H1 (cell line): Measurements from ENCODE around the gene TIMM29. TPM values are rescaled to one million over a fixed set of nuclear protein-coding genes. Genes with fewer than 3 reads are reported as not detected.

Experiments
- CTCF ChIA-PET: fragments of 300-600 bp; sonication (Branson Sonifier 250); formaldehyde crosslinking; loops from one replicate; lab custom pipeline; 2021; ENCODE audit not compliant: partially characterized antibody; lab: Charles Lee
- POLR2A ChIA-PET: fragments of 300-600 bp; sonication (Branson Sonifier 250); formaldehyde crosslinking; loops from one replicate; lab custom pipeline; 2021; ENCODE audit warnings: inconsistent platforms; ENCODE audit not compliant: partially characterized antibody; lab: Charles Lee
- DNase-seq, 2 experiments: peaks; one replicate each; pipeline versions ENCODE4 v3.0.0 to v3.0.0-alpha.2; 2010 to 2022; ENCODE audit warnings: low spot score in 2 of 2, low read depth in 1 of 2, mixed read lengths in 1 of 2
- FAIRE-seq: peaks from 2 replicates; lab custom pipeline; 2011; peaks lifted over from hg19 to GRCh38; lab: Jason Lieb, UNC
- H2AFZ ChIP-seq: 2 replicates; pipeline ENCODE4 v1.8.1; 2012; ENCODE audit warnings: low read length, inconsistent platforms
- H2AK5ac ChIP-seq: 2 replicates; pipeline ENCODE4 v1.6.1; 2013; ENCODE audit warnings: low read depth, low read length
- H2BK120ac ChIP-seq: replicated peaks from 2 replicates; pipeline ENCODE3; 2013; ENCODE audit warnings: low read depth, low read length, inconsistent platforms
- H2BK12ac ChIP-seq: 2 replicates; pipeline ENCODE4 v1.6.1; 2013; ENCODE audit warnings: low read depth, low read length
- H2BK15ac ChIP-seq: 2 replicates; pipeline ENCODE4 v1.6.1; 2013; ENCODE audit warnings: low read length
- H2BK20ac ChIP-seq: 2 replicates; pipeline ENCODE4 v1.6.1; 2013; ENCODE audit warnings: low read length
- H2BK5ac ChIP-seq: 2 replicates; pipeline ENCODE4 v1.6.1; 2013; ENCODE audit warnings: low read depth, low read length
- H3K14ac ChIP-seq: 2 replicates; pipeline ENCODE4 v1.6.1; 2013; ENCODE audit warnings: inconsistent platforms; ENCODE audit not compliant: insufficient read length
- H3K18ac ChIP-seq: 2 replicates; pipeline ENCODE4 v1.6.1; 2013; ENCODE audit warnings: low read length; ENCODE audit errors: extremely low read depth
- H3K23ac ChIP-seq: 2 replicates; pipeline ENCODE4 v1.6.1; 2013; ENCODE audit warnings: inconsistent platforms; ENCODE audit not compliant: insufficient read length
- H3K23me2 ChIP-seq: 2 replicates; pipeline ENCODE4 v1.6.1; 2013; ENCODE audit warnings: low read depth, low read length
- H3K27ac ChIP-seq: 2 replicates; pipeline ENCODE4 v1.6.1; 2011; ENCODE audit warnings: low read depth, low read length, inconsistent platforms
- H3K27me3 ChIP-seq, 4 experiments: replicated peaks in 1 of 4; 1 replicate in 1 of 4; 2 replicates in 3 of 4; pipeline versions ENCODE4 v1.6.1 to v1.8.1; 2011 to 2013; ENCODE audit warnings: low read length in 3 of 4, mild to moderate bottlenecking in 3 of 4, inconsistent platforms in 2 of 4, mixed read lengths in 2 of 4, moderate library complexity in 1 of 4; ENCODE audit not compliant: control insufficient read depth in 3 of 4, insufficient read depth in 3 of 4; ENCODE audit errors: extremely low read depth in 1 of 4
- H3K36me3 ChIP-seq, 4 experiments: 2 replicates each; pipeline versions ENCODE4 v1.6.1 to v1.8.1; 2011 to 2013; ENCODE audit warnings: mild to moderate bottlenecking in 4 of 4, low read length in 3 of 4, moderate library complexity in 2 of 4, control low read depth in 1 of 4, inconsistent platforms in 1 of 4; ENCODE audit not compliant: insufficient read depth in 4 of 4, control insufficient read depth in 2 of 4
- H3K4ac ChIP-seq: replicated peaks from 2 replicates; pipeline ENCODE3; 2013; ENCODE audit warnings: low read length, low read depth, mixed read lengths, inconsistent platforms; ENCODE audit not compliant: insufficient read length
- H3K4me1 ChIP-seq, 4 experiments: replicated peaks in 1 of 4; 1 replicate in 1 of 4; 2 replicates in 3 of 4; pipeline versions ENCODE4 v1.6.1 to v1.8.1; 2011 to 2013; ENCODE audit warnings: low read length in 3 of 4, inconsistent platforms in 2 of 4, mixed read lengths in 1 of 4; ENCODE audit not compliant: insufficient read depth in 4 of 4, control insufficient read depth in 3 of 4
- H3K4me2 ChIP-seq, 2 experiments: 2 replicates each; pipeline versions ENCODE4 v1.6.1 to v1.8.1; 2011 to 2013; ENCODE audit warnings: low read depth in 2 of 2, low read length in 2 of 2, control low read depth in 1 of 2, inconsistent platforms in 1 of 2, mild to moderate bottlenecking in 1 of 2; ENCODE audit not compliant: insufficient read depth in 1 of 2
- H3K4me3 ChIP-seq, 4 experiments: fragments of 200-600, 300-600 bp in 1 of 4; sonication (generic), shearing (Covaris generic), sonication (Bioruptor Twin) in 1 of 4; 2 replicates each; pipeline versions ENCODE4 v1.5.1 to v1.8.1; 2011 to 2016; ENCODE audit warnings: low read length in 4 of 4, low read depth in 3 of 4, control low read depth in 2 of 4, inconsistent platforms in 2 of 4, mild to moderate bottlenecking in 2 of 4, mixed read lengths in 1 of 4, moderate library complexity in 1 of 4; ENCODE audit not compliant: insufficient read depth in 2 of 4; ENCODE audit errors: extremely low read depth in 1 of 4
- H3K56ac ChIP-seq: replicated peaks from 2 replicates; pipeline ENCODE3; 2013; ENCODE audit warnings: low read depth, mild to moderate bottlenecking, mixed read lengths, low read length, inconsistent platforms; ENCODE audit not compliant: insufficient read length
- H3K79me1 ChIP-seq: 2 replicates; pipeline ENCODE4 v1.6.1; 2013; ENCODE audit warnings: low read depth, low read length, control low read depth
- H3K79me2 ChIP-seq, 2 experiments: 2 replicates each; pipeline versions ENCODE4 v1.6.1 to v1.8.1; 2012 to 2013; ENCODE audit warnings: low read length in 2 of 2, mild to moderate bottlenecking in 2 of 2, inconsistent platforms in 1 of 2; ENCODE audit not compliant: insufficient read depth in 2 of 2, control insufficient read depth in 1 of 2
- H3K9ac ChIP-seq, 4 experiments: replicated peaks in 1 of 4; 1 replicate in 1 of 4; 2 replicates in 3 of 4; pipeline versions ENCODE4 v1.6.1 to v1.8.1; 2011 to 2013; ENCODE audit warnings: low read depth in 3 of 4, low read length in 3 of 4, control low read depth in 2 of 4, mild to moderate bottlenecking in 2 of 4, moderate library complexity in 2 of 4, inconsistent platforms in 1 of 4; ENCODE audit errors: extremely low read depth in 1 of 4
- H3K9me3 ChIP-seq, 2 experiments: 2 replicates each; pipeline versions ENCODE4 v1.6.1 to v1.8.1; 2012 to 2013; ENCODE audit warnings: mild to moderate bottlenecking in 2 of 2, moderate library complexity in 2 of 2, control low read depth in 1 of 2, inconsistent platforms in 1 of 2, low read depth in 1 of 2, low read length in 1 of 2, mixed read lengths in 1 of 2; ENCODE audit not compliant: insufficient read depth in 2 of 2
- H4K20me1 ChIP-seq, 2 experiments: replicated peaks in 1 of 2; 2 replicates each; pipeline versions ENCODE3 to v1.8.1; 2011 to 2013; ENCODE audit warnings: inconsistent platforms in 2 of 2, low read length in 2 of 2, mild to moderate bottlenecking in 1 of 2; ENCODE audit not compliant: insufficient read depth in 2 of 2, control insufficient read depth in 1 of 2
- H4K5ac ChIP-seq: 2 replicates; pipeline ENCODE4 v1.6.1; 2013; ENCODE audit warnings: low read length, low read depth, mixed read lengths, inconsistent platforms; ENCODE audit not compliant: insufficient read length
- H4K8ac ChIP-seq: 2 replicates; pipeline ENCODE4 v1.8.0; 2013; ENCODE audit warnings: mild to moderate bottlenecking, moderate library complexity, low read length, inconsistent platforms; ENCODE audit not compliant: insufficient read depth; ENCODE audit errors: extremely low read depth
- H4K91ac ChIP-seq: replicated peaks from 2 replicates; pipeline ENCODE3; 2013; ENCODE audit warnings: low read length, mixed read lengths, inconsistent platforms; ENCODE audit not compliant: insufficient read length
- ASH2L ChIP-seq: fragments of 200-600, 300-600 bp; sonication (generic); IDR thresholded peaks from one replicate; pipeline ENCODE4 v1.7.1; 2017; ENCODE audit warnings: low read length
- CHD1 ChIP-seq: IDR thresholded peaks from 2 replicates; pipeline ENCODE4 v1.6.1; 2012; ENCODE audit warnings: low read depth, low read length, improper control_type of control experiment
- CREB1 ChIP-seq: IDR thresholded peaks from 2 replicates; pipeline ENCODE4 v1.6.1; 2012; ENCODE audit warnings: inconsistent platforms
- EZH2 ChIP-seq: fragments of 200-600 bp; sonication (generic); IDR thresholded peaks from 2 replicates; pipeline ENCODE4 v1.7.1; 2012; ENCODE audit warnings: low read depth, mild to moderate bottlenecking, moderate library complexity, low read length, inconsistent platforms; ENCODE audit not compliant: severe bottlenecking
- GTF2F1 ChIP-seq: IDR thresholded peaks from 2 replicates; pipeline ENCODE4 v1.6.1; 2012; ENCODE audit warnings: low read depth, low read length, improper control_type of control experiment, borderline replicate concordance
- HDAC6 ChIP-seq: IDR thresholded peaks from one replicate; pipeline ENCODE4 v1.7.1; 2012; ENCODE audit warnings: low read depth, mild to moderate bottlenecking, inconsistent platforms, low read length, moderate library complexity
- JUN ChIP-seq: IDR thresholded peaks from 2 replicates; pipeline ENCODE4 v1.6.1; 2011; ENCODE audit warnings: low read depth, mild to moderate bottlenecking, improper control_type of control experiment, low read length
- RFX5 ChIP-seq: IDR thresholded peaks from 2 replicates; pipeline ENCODE4 v1.6.1; 2011; ENCODE audit warnings: low read depth, low read length, improper control_type of control experiment, borderline replicate concordance
- RXRA ChIP-seq: IDR thresholded peaks from 2 replicates; pipeline ENCODE4 v1.6.1; 2011; ENCODE audit warnings: low read depth, mild to moderate bottlenecking, low read length, moderate library complexity; ENCODE audit not compliant: insufficient read depth
- SAP30 ChIP-seq: fragments of 300-600 bp; sonication (generic); IDR thresholded peaks from 2 replicates; pipeline ENCODE4 v1.7.1; 2012; ENCODE audit warnings: low read length, moderate library complexity, mild to moderate bottlenecking, inconsistent platforms; ENCODE audit not compliant: insufficient read depth, insufficient replicate concordance
- TBP ChIP-seq: IDR thresholded peaks from 2 replicates; pipeline ENCODE4 v1.6.1; 2011; ENCODE audit warnings: low read depth, low read length, improper control_type of control experiment
- TCF12 ChIP-seq: IDR thresholded peaks from 2 replicates; pipeline ENCODE4 v1.6.1; 2011; ENCODE audit warnings: low read depth, mild to moderate bottlenecking, low read length
- WGBS, 2 experiments: shearing (Covaris generic) in 1 of 2; methylation state at CpG; one replicate each; pipeline versions ENCODE4 v1.1.6 to v1.1.7; 2013 to 2015; ENCODE audit warnings: low lambda C conversion rate in 2 of 2, mixed read lengths in 2 of 2, inconsistent platforms in 1 of 2, low coverage in 1 of 2, missing lambda C conversion rate in 1 of 2; ENCODE audit not compliant: insufficient replicate concordance in 2 of 2, insufficient coverage in 1 of 2, insufficient read length in 1 of 2; ENCODE audit errors: extremely low coverage in 1 of 2, missing lambda C conversion rate in 1 of 2; 5-methylcytosine and 5-hydroxymethylcytosine counted together
- polyA plus RNA-seq, 7 experiments: library from polyadenylated mRNA; depleted of rRNA in 3 of 7; stranded (reverse) in 5 of 7; unstranded in 2 of 7; fragments of >200 nt in 5 of 7; fragments of 200-250 nt in 2 of 7; gene quantifications; 1 replicate in 5 of 7; 2 replicates in 1 of 7; 4 replicates in 1 of 7; pipeline versions ENCODE4 v1.2.1 to v1.2.3, GENCODE V29; 2011 to 2013; ENCODE audit warnings: missing spikeins in 2 of 7, mixed read lengths in 2 of 7
- total RNA-seq: library from RNA; stranded (reverse); fragmentation: NEBNext Ultra II Directional; extraction: Animal tissue kit (Norgen Biotek cat#: 25700); gene quantifications from 2 replicates; pipeline ENCODE4 v1.2.1, GENCODE V29; 2021

The TIMM29 gene
- total and polyA plus RNA-seq, 2 of the 8 experiments (the other 6 are each of a cell fraction or from before 2014, with no cell fraction given): 15.9 to 24.0 TPM

GRCh38 chr19:10927730-10928562 lies 665 bp upstream of the TIMM29 start:
- H3K4me3 ChIP-seq: peak overlapping the region; percentile 71 to 95 (median 84)
- no peak overlapping the region for H4K5ac ChIP-seq
- no peak overlapping the region for H3K27ac ChIP-seq
- no peak overlapping the region for H2AFZ ChIP-seq
- peaks cover 11% of the 10 kb centered on the region for H3K23me2 ChIP-seq
- H2BK15ac ChIP-seq: no peak overlapping the region
- CTCF ChIA-PET: interaction anchor here (0.5 to 1.3 kb wide), 7 partner anchors 8 to 475 kb away, joined by 3 to 5 read pairs (median 3); no protein-coding TSS in a partner anchor
- no peak overlapping the region for H2AK5ac ChIP-seq
- H3K14ac ChIP-seq: no peak overlapping the region
- H3K4me2 ChIP-seq: peak overlapping the region; percentile 73 to 94
- POLR2A ChIA-PET: interaction anchor here (0.7 to 1.2 kb wide), 8 partner anchors 10 to 146 kb away, joined by 3 to 7 read pairs (median 3); no protein-coding TSS in a partner anchor
- H3K4me1 ChIP-seq: peaks cover 0 to 6% (median 1%) of the 10 kb centered on the region in 4 experiments; a peak in 4 of 7 replicates
- H2BK20ac ChIP-seq: no peak overlapping the region
- H4K20me1 ChIP-seq: peaks cover 0 to 12% of the 10 kb centered on the region in 2 experiments
- no peak overlapping the region for H2BK5ac ChIP-seq
- H3K79me1 ChIP-seq: peaks cover 8% of the 10 kb centered on the region; the same call in 1 of the 2 replicates
- H3K23ac ChIP-seq: no peak overlapping the region
- no peak overlapping the region for H4K8ac ChIP-seq
- no peaks in the 10 kb centered on the region for H3K9me3 ChIP-seq
- WGBS, 2 experiments: 35% methylated on average over 27 of the region's 47 CpGs; no CpG with 5 or more reads in 1 of the 2 experiments
- H2BK12ac ChIP-seq: no peak overlapping the region
- H3K4ac ChIP-seq: peak overlapping the region; percentile 21
- H3K27me3 ChIP-seq: no peaks in the 10 kb centered on the region
- H3K36me3 ChIP-seq: peaks cover 0 to 15% (median 7%) of the 10 kb centered on the region in 4 experiments; a peak in 6 of 8 replicates
- no peak overlapping the region for H3K18ac ChIP-seq
- peaks cover 7 to 25% of the 10 kb centered on the region in 2 experiments; a peak in 3 of 4 replicates for H3K79me2 ChIP-seq
- peak overlapping the region in 2 of 4 experiments; percentile 38 to 47; a peak in 4 of 7 replicates for H3K9ac ChIP-seq
- H2BK120ac ChIP-seq: no peak overlapping the region
- H3K56ac ChIP-seq: no peak overlapping the region
- DNase-seq (no peak), FAIRE-seq (no peak)
- H4K91ac ChIP-seq: no peak overlapping the region
- no peak for TF ChIP-seq EZH2
- no peak for TF ChIP-seq HDAC6
- TF ChIP-seq TCF12: no peak
- TF ChIP-seq RXRA: no peak
- TF ChIP-seq SAP30: no peak
- TF ChIP-seq CREB1: no peak
- no peak for TF ChIP-seq CHD1
- TF ChIP-seq GTF2F1: no peak
- no peak for TF ChIP-seq TBP
- TF ChIP-seq ASH2L: no peak
- TF ChIP-seq JUN: no peak
- TF ChIP-seq RFX5: no peak
